CD4-positive, alpha-beta T cell treated with Interferon alpha-2 for 1 hour (primary cell): ENCODE measurements around the gene KAZN.

Source experiments
- DNase-seq, 2 donors: peaks; one replicate each; pipeline ENCODE4 v3.0.0-alpha.2; 2020 to 2022

The KAZN gene

DNA sequence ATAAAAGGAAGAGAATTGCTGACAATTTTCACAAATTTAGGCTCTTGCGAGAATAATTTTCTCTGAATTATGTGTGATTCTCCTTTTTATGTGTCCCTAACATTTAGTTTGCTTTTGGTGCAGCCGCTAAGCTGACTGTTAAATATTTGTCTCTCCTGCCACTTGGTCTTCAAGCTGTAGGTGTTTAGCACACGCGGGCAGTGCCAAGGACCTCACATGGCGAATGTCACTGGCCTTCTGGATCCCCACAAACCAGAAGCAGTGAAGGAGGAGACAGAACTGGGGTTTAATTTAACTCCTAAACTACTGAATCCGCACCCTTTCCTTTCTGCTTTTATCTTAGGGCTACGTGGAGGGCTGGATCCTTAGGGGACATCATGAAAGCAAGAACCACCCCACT lies 120.0 kb downstream of the KAZN start:
- DNase-seq = no peak

- no peak for DNase-seq
These were observed 124.9 kb downstream of the KAZN start for GRCh38 chr1:14723401-14723800.

GRCh38 chr1:14724246-14724645 lies 125.8 kb downstream of the KAZN start:
- no peak for DNase-seq

GRCh38 chr1:14724678-14725077 lies 126.2 kb downstream of the KAZN start:
- no peak for DNase-seq

DNA sequence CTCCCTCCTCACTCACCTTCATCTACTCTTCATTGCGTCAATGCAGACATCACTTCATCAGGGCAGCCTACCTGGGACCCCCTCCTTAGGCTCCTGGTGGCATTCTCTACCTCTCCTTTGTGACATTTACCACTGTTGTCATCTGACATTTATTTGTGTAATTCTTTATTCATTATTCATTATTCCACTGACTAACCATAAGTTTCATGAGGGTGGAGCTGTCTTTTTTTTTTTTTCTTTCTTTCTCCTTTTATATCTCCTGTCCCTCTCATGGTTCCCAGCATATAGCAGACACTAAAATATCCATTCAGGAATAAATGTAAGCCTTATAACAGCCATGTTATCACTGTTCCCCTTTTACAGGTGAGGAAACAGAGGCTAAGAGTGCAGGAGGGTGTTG lies 126.8 kb downstream of the KAZN start:
- DNase-seq = no peak

GRCh38 chr1:14725695-14726094 lies 127.2 kb downstream of the KAZN start:
- no peak for DNase-seq

DNA sequence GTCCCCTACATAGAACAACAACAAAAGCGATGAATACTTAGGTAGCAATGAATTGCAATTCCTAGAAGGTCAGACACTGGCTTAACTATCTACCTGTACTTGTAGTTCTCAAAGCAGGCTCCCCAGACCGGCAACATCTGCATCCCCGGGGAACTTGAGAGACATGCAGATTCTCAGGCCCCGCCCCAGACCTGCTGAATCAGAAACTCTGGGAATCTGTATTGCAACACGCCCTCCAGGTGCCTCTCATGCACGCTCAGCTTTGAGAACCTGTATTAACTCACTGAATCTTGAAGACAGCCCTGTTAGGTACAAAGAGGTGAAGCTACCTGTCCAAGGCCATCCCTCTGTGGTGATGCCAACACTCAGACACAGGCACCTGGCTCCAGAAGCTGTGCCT lies 128.1 kb downstream of the KAZN start:
- no peak for DNase-seq

DNA sequence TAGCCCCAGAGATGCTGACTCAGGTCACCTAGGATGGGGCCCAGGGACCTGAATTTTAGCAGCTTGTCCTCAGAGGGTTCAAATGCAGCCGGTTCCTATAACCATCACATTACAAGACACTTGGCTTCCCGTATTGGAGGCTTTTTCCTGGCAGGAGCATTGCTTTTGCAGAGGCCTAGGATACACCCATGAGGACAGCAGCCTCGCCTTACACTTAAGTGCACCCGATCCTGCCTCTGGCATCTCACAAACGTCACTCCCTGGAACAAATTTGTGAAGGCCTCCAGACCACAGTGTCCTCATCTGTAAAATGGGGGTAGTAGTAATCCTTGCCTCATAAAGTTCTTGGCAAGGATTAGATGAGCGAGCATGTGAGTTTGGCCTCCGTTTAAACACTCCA lies 130.0 kb downstream of the KAZN start:
- DNase-seq = no peak

DNA sequence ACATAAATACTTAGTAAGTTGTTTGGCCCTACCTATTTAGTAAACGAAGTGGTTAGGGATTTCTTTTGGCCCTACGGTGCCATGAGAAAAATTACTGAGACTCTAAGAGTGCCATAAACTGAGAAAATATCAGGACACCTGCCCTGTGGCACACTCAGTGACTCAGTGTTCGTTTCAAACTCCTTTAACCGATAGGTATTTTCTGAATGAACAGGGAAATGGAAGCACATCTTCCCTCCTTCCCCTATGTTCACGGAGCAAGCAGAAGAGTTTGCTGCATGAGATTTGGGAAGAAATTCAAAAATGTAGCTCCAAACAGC lies 134.2 kb downstream of the KAZN start:
- DNase-seq = no peak

- no peak for DNase-seq
These were observed 134.7 kb downstream of the KAZN start for GRCh38 chr1:14733048-14733778.

DNA sequence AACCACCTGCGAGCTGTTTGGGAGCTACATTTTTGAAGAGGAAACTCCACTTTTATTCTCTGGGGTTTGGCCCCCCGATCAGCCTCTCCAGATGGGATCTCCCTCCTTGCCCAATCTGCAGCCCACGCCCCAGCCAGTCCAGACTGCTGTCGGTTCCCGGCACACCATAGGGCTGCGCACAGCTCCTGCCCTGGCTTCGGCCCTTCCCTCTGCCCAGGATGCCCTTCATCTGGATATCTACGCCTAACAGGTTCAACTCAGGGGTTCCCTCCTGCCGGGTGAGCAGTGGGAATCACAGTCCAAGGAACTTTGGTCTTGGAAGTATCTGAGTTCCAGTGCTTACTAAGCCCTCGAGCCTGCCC lies 135.3 kb downstream of the KAZN start:
- DNase-seq = no peak

DNA sequence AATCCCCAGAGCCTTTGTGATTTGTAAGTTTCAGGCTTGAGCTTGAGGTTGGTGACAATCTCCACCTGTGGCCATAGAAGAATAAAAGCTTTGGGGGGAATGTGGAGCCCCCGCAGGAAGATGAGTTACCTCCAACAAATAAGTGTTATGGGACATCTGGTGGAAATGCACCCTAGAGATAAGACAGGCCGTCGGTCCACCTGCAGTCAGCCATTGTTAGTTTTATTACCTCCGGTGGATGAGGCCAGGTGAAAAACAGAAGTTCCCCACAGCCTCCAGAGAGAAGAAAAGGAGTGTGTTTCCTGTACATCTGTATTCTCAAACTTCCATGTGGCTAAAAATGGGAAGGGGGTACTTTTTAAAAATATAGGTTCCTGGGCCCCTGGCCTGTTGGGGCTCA lies 137.4 kb downstream of the KAZN start:
- DNase-seq = no peak

- no peak for DNase-seq
These were observed 139.1 kb downstream of the KAZN start for GRCh38 chr1:14737561-14738094.

DNA sequence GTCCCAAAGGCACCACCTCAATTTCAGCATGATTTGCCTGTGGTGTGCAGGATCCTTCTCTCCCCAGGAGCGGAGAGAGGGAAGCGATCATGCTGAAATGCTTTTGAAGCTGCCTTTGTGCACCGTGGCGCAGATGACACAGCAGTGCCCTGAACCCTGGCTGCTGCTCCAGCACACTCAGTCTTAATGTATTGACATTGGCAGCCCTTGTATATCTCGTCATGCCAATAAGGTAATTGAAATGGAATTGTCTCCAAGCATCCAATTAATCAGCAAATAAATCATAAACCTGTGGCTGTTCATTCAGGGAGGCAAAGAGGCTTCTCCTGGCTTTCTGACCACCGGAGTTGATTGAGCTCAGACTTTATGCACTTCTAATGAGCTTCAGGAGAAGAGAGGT lies 139.8 kb downstream of the KAZN start:
- DNase-seq = no peak

DNA sequence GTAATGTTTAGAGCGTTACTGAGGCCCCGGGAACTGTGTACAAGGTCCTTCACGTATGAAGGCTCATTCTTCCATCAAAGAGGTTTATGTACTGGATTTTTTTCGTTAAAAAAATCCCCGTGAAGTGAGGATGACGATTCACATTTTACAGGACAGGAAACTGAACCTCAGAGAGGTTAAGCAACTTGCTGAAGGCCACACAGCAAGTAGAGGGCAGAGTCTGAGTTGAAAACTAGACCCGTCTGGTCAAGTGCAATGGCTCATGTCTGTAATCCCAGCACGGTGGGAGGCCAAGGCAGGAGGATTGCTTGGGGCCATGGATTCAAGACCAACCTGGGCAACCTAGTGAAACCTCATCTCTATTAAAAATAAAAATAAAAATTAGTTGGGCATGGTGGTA lies 140.2 kb downstream of the KAZN start:
- DNase-seq = no peak

DNA sequence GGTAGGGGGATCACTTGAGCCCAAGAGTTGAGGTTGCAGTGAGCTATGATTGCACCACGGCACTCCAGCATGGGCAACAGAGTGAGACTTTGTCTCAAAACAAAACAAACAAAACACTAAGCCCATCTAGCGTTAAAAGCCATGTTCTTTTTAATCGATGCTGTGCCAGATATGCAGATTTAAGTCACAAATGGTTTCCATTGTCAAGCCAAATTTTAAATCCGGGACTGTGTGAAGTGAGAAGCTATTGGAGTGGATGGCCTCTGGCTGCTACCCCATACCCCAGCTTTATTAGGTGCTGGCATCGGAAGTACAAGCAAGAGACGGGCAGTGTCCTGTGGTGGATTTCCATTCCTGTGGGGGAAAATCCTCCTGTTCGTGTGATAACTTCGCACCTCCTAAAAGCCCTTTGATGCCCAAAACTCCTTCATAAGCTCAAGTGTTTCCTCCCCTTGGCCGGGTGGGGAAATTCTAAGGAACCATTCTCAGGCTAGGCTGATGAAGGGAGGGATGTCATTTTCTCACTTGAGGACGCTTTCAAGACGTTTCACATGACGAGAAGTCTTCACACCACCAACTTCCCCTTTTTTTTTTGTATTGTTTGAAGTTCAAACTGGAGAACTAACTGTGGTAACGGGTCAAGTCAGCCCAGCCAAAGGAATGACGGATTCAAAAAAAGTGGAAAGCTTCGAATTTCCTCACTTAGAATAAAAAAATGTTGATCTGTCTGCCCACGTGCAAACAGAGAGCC lies 140.8 kb downstream of the KAZN start:
- no peak for DNase-seq

GRCh38 chr1:14740016-14740415 lies 141.5 kb downstream of the KAZN start:
- DNase-seq = no peak

- DNase-seq = no peak
These were observed 142.6 kb downstream of the KAZN start for GRCh38 chr1:14741082-14741481.

DNA sequence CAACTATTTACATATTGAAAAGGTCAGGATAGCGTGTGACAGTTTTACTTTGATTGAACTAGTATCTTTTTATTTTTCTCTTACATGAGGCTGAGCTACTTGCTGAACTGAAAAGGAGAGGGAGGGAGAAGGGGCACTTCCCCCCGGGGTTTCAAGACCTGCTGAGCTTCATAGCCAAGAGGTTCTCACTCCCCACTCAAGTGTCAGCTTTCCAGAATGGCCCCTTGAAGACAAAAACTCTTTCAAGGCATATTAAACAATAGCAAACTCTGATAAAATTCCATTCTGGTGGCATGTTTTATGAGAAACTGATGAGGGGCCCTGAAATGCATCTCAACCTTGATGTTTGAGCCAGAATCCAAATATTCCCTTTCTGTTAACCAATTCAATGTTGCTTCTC lies 143.0 kb downstream of the KAZN start:
- no peak for DNase-seq

DNA sequence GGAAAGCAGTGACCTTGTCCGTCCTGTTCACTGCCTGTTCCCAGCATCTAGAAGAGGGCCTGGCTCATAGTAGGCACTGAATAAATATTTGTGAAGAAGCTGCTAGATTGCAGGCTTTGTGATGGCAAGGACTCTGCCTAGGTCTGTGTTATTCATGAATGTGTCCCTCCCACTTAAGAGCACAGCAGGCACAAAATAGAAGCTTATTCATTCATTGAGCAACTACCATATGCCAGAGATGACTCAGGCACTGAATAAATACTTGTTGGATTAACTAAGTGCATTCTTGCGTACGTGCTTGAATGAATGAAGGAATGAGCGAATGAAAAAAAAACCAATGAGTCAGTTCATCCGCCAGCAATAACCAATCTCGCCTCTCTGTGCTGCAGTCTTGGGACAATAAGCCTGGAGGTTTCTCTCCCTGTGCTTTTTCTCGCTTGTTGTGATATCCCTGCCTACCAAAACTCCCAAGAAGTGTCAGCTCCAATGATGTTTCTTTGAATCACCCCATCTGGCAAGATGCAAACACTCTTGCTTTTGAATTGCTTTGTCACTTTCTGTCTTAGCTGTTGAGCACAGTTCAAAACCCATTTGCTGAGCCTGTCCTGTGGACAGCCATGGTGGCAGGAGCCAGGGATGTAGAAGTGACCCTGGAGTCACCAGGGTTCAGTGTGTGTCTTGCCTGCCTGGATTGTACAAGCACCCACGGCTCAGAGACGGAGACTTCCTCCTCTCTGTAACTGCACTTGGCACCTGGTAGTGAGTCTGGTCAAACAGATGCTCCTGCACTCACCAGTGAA lies 143.9 kb downstream of the KAZN start:
- DNase-seq = no peak

DNA sequence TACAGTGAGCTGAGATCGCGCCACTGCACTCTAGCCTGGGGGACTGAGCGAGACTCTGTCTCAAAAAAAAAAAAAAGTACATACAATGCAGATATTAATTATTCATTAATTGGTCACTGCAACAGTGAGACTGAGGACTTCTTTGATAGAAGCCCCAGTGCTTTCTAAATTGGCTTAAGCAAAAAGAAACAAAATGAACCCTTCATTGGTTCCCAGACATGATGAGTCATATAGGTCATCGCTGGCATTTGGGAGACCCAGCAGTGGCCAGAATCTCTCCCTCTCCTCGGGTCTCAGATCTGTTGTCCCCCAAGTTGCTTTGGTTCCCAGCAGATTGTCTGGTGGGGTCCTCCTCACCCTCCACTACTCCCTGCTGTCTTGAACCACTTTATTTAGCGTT lies 144.9 kb downstream of the KAZN start:
- DNase-seq = no peak

DNA sequence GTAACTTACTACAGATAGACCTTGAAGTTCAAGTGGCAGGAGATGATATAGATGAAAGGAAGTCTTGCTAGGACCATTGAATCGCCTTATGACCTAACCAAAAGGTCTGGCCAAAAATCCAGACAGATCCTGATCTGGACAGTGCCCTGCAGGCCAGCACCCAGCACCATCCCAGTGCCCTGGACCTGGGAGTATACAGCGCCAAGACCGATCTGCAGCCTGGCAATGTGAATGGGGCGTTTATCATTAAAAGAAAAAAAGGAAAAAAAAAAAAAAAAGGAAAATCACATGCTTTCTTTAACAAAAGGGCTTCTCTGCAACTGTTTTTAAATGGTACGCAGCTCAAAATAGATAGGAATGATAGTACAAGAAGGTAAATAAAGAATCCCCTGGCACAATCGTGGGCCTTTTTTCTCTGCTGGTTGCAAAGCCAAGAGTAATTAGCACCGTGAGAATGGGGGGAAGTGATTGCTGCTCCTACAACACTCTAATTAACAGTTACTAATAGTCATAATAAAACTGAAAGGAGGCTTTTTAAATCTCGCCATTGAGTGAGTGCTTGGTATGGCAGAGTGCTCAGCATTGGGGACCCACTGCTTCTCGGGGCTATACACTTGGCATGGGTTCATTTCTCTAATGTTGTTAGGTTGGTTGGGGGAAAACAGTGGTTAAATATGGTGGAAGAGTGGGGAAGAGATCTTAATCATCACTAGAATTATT lies 146.7 kb downstream of the KAZN start:
- no peak for DNase-seq

- no peak for DNase-seq
These were observed 147.3 kb downstream of the KAZN start for GRCh38 chr1:14745789-14746188.
